PC-9 (cell line): ENCODE results near the gene GRPR. TPM values are rescaled to one million over a fixed set of nuclear protein-coding genes. Genes with fewer than 3 reads are reported as not detected.
"Not testable (repeated sequence)": the region's sequence is repeated elsewhere in the genome, so short reads cannot be mapped to it uniquely, and the experiment has no call there.

Experiments used
- BruUV-seq: library from RNA; stranded (reverse); fragments of 400-500 nt; replicated peaks from 2 replicates; lab custom pipeline; 2021; lab: Mats Ljungman, UMichigan
- CTCF ChIA-PET: fragments of 300-600 bp; sonication (Branson Sonifier 250); formaldehyde crosslinking; loops from one replicate; lab custom pipeline; 2022; ENCODE audit warnings: antibody characterized with exemption; lab: Charles Lee
- POLR2A ChIA-PET: fragments of 300-600 bp; sonication (Branson Sonifier 250); formaldehyde crosslinking; loops from one replicate; lab custom pipeline; 2022; ENCODE audit warnings: antibody characterized with exemption; ENCODE audit not compliant: unreplicated experiment; lab: Charles Lee
- DNase-seq, 2 experiments: peaks; one replicate each; pipeline versions ENCODE4 v3.0.0 to v3.0.0-alpha.2; 2015 to 2022; ENCODE audit warnings: mixed read lengths in 1 of 2
- H2AFZ ChIP-seq: fragments of 200-600 bp; sonication (generic); 2 replicates; pipeline ENCODE4 v1.8.1; 2017; ENCODE audit warnings: antibody characterized with exemption
- H3F3A ChIP-seq: fragments of 200-600 bp; sonication (generic); 2 replicates; pipeline ENCODE4 v1.8.1; 2017; ENCODE audit warnings: antibody characterized with exemption, mild to moderate bottlenecking, low read depth; ENCODE audit not compliant: insufficient read depth
- H3K27ac ChIP-seq: fragments of 200-600 bp; sonication (generic); 2 replicates; pipeline ENCODE4 v1.6.1; 2016; ENCODE audit warnings: mixed run types
- H3K27me3 ChIP-seq: fragments of 200-600 bp; sonication (generic); 2 replicates; pipeline ENCODE4 v1.6.1; 2016; ENCODE audit warnings: low read depth, mixed run types; ENCODE audit not compliant: insufficient read depth
- H3K36me3 ChIP-seq: fragments of 200-600 bp; sonication (generic); 2 replicates; pipeline ENCODE4 v1.6.1; 2016; ENCODE audit warnings: low read depth, mixed run types
- H3K4me1 ChIP-seq: fragments of 200-600 bp; sonication (generic); replicated peaks from 2 replicates; pipeline ENCODE4 v1.6.1; 2016; ENCODE audit warnings: mixed run types; ENCODE audit not compliant: insufficient read depth
- H3K4me2 ChIP-seq: fragments of 200-600 bp; sonication (generic); 2 replicates; pipeline ENCODE4 v1.6.1; 2017; ENCODE audit warnings: mixed run types
- H3K4me3 ChIP-seq: fragments of 200-600 bp; sonication (generic); 2 replicates; pipeline ENCODE4 v1.6.1; 2016; ENCODE audit warnings: mixed run types
- H3K79me2 ChIP-seq: fragments of 200-600 bp; sonication (generic); 2 replicates; pipeline ENCODE4 v1.6.1; 2017; ENCODE audit warnings: low read depth, mixed run types
- H3K9me2 ChIP-seq: fragments of 200-600 bp; sonication (generic); 2 replicates; pipeline ENCODE4 v1.8.1; 2017; ENCODE audit warnings: mild to moderate bottlenecking; ENCODE audit not compliant: insufficient read depth
- H3K9me3 ChIP-seq: fragments of 200-600 bp; sonication (generic); 2 replicates; pipeline ENCODE4 v1.8.1; 2016; ENCODE audit warnings: low read depth; ENCODE audit not compliant: insufficient read depth
- H4K20me1 ChIP-seq: fragments of 200-600 bp; sonication (generic); 2 replicates; pipeline ENCODE4 v1.8.1; 2017; ENCODE audit not compliant: insufficient read depth
- EZH2 ChIP-seq: fragments of 200-600 bp; sonication (generic); IDR thresholded peaks from 2 replicates; pipeline ENCODE4 v1.8.0; 2017; ENCODE audit warnings: antibody characterized with exemption, low read depth
- intact Hi-C: fragments of 100-400 bp; cut with micrococcal nuclease; formaldehyde crosslinking; loops from one replicate; pipeline ENCODE4 v1.10.0; 2022; ENCODE audit not compliant: unreplicated experiment
- total RNA-seq: library from RNA; stranded (reverse); gene quantifications from 2 replicates; pipeline ENCODE4 v1.2.3, GENCODE V29; 2021
- TF ChIP-seq, protein P1 (sequence below): fragments of 200-600 bp; sonication (generic); conservative IDR thresholded peaks from 2 replicates; pipeline ENCODE4 v1.6.1; 2017; ENCODE audit warnings: mixed run types, antibody characterized with exemption, mild to moderate bottlenecking, moderate library complexity

Gene GRPR
- total RNA-seq, 1 experiment from 2014 or later: 1.1 TPM

DNA sequence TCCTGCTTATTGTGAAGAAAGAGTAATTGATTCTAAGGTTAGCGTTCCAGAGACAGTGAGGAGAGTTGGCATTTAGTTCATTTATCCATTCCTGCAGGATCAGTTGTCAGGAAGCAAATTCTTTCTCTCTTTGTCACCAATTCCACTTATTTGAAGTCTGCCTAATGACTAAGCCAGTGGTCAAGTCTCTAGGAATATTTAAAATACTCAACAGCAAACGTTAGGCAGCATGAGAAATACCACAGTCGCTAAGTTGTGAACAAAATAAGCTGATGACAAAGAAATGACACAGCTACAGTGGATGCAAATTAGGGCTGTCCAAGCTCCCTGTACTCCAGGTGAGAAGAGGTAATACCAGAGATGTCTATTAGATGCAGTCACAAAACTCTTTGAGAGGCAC, 37.4 kb downstream of the GRPR start:
- H3K79me2 ChIP-seq: no peaks in the 10 kb centered on the region
- DNase-seq: peak; percentile 29 to 58
- intact Hi-C loops: no loop called here
- peak overlapping the region; percentile 14; the same call in 1 of the 2 replicates for H3K4me2 ChIP-seq
- H3K36me3 ChIP-seq: no peaks in the 10 kb centered on the region
- peaks cover 4% of the 10 kb centered on the region; the same call in 1 of the 2 replicates for H3F3A ChIP-seq
- H3K27ac ChIP-seq: peak overlapping the region; percentile 43; the same call in 1 of the 2 replicates
- POLR2A ChIA-PET: no interaction called here
- TF ChIP-seq, protein P1, sequence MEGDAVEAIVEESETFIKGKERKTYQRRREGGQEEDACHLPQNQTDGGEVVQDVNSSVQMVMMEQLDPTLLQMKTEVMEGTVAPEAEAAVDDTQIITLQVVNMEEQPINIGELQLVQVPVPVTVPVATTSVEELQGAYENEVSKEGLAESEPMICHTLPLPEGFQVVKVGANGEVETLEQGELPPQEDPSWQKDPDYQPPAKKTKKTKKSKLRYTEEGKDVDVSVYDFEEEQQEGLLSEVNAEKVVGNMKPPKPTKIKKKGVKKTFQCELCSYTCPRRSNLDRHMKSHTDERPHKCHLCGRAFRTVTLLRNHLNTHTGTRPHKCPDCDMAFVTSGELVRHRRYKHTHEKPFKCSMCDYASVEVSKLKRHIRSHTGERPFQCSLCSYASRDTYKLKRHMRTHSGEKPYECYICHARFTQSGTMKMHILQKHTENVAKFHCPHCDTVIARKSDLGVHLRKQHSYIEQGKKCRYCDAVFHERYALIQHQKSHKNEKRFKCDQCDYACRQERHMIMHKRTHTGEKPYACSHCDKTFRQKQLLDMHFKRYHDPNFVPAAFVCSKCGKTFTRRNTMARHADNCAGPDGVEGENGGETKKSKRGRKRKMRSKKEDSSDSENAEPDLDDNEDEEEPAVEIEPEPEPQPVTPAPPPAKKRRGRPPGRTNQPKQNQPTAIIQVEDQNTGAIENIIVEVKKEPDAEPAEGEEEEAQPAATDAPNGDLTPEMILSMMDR: no peak
- H4K20me1 ChIP-seq: no peaks in the 10 kb centered on the region
- BruUV-seq: no TSS peak
- CTCF ChIA-PET: interaction anchor here (0.6 kb wide), 1 partner anchor 198 kb away, joined by 10 read pairs; no protein-coding TSS in a partner anchor
- no peak overlapping the region for H2AFZ ChIP-seq
- no peaks in the 10 kb centered on the region for H3K27me3 ChIP-seq
- H3K9me2 ChIP-seq: no peaks in the 10 kb centered on the region
- no peaks in the 10 kb centered on the region for H3K9me3 ChIP-seq
- peaks cover 13% of the 10 kb centered on the region for H3K4me1 ChIP-seq
- H3K4me3 ChIP-seq: no peak overlapping the region

DNA sequence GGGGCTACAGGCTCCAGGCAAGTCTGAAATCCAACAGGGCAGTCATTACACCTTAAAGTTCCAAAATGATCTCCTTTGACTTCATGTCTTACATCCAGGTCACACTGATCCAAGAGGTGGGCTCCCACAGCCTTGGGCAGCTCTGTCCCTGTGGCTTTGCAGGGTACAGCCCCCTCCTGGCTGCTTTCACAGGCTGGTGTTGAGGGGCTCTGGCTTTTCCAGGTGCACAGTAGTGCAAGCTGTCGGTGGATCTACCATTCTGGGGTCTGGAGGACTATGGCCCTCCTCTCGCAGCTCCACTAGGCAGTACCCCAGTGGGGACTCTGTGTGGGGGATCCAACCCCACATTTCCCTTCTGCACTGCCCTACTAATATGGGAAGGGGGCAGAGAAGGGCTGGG, 37.8 kb downstream of the GRPR start:
- H2AFZ ChIP-seq, H3K9me3 ChIP-seq, H4K20me1 ChIP-seq, H3K36me3 ChIP-seq, H3K79me2 ChIP-seq, H3K9me2 ChIP-seq, H3K27me3 ChIP-seq, DNase-seq, intact Hi-C loops, POLR2A ChIA-PET, H3F3A ChIP-seq, H3K4me3 ChIP-seq: not testable (repeated sequence)
- CTCF ChIA-PET: interaction anchor here (0.6 kb wide), 1 partner anchor 197 kb away, joined by 10 read pairs; no protein-coding TSS in a partner anchor
- peak overlapping the region; percentile 43 for H3K27ac ChIP-seq
- H3K4me1 ChIP-seq: peaks cover 13% of the 10 kb centered on the region
- peak overlapping the region; percentile 14; the same call in 1 of the 2 replicates for H3K4me2 ChIP-seq
- TSS peak; percentile 54 for BruUV-seq

DNA sequence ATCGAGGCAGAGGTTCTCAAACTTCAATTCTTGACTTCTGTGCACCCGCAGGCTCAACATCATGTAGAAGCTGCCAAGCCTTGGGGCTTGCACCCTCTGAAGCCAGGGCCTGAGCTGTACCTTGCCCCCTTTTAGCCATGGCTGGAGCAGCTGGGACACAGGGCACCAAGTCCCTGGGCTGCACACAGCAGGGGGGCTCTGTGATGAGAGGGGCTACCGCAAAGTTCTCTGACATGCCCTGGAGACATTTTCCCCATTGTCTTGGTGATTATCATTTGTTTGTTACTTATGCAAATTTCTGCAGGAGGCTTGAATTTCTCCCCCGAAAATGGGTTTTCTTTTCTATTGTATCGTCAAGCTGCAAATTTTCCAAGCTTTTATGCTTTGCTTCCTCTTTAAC, 39.0 kb downstream of the GRPR start:
- no peaks in the 10 kb centered on the region for H3K9me3 ChIP-seq
- intact Hi-C loops: no loop called here
- H3K4me2 ChIP-seq: no peak overlapping the region
- ChIA-PET CTCF (no interaction called here), POLR2A (no interaction called here)
- H2AFZ ChIP-seq: no peak overlapping the region
- no peak overlapping the region for H3K4me3 ChIP-seq
- H4K20me1 ChIP-seq: no peaks in the 10 kb centered on the region
- H3K79me2 ChIP-seq: no peaks in the 10 kb centered on the region
- H3K4me1 ChIP-seq: peaks cover 13% of the 10 kb centered on the region
- no peak overlapping the region for H3K27ac ChIP-seq
- no peaks in the 10 kb centered on the region for H3K36me3 ChIP-seq
- BruUV-seq: no TSS peak
- peaks cover 4% of the 10 kb centered on the region; the same call in 1 of the 2 replicates for H3F3A ChIP-seq
- no peaks in the 10 kb centered on the region for H3K27me3 ChIP-seq
- no peak for DNase-seq
- no peaks in the 10 kb centered on the region for H3K9me2 ChIP-seq
- TF ChIP-seq, protein P1: no peak
- TF ChIP-seq EZH2: no peak

DNA sequence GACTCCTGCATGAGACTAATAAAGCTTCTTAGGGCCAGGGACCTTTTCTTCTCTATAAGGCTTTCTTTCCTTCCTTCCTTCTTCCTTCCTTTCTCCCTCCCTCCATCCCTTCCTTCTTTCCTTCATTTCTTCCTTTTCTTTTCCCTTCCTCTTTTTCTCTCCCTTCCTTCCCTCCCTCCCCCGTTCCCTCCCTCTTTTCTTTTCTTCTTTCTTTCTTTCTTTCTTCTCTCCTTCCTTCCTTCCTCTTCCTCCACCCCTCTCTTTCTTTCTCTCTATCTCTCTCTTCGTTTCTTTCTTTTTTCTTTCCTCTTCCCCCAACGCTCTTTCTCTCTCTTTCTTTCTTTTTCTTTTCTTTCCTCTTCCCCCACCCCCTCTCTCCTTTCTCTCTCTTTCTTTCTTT, 41.4 kb downstream of the GRPR start:
- Histone ChIP-seq H3K79me2 (no peaks in the 10 kb centered on the region), H2AFZ (no peak overlapping the region), H3K4me2 (no peak overlapping the region), H3K27me3 (no peaks in the 10 kb centered on the region), H3F3A (peaks cover 4% of the 10 kb centered on the region; the same call in 1 of the 2 replicates), H4K20me1 (no peaks in the 10 kb centered on the region), H3K9me2 (no peaks in the 10 kb centered on the region), H3K36me3 (no peaks in the 10 kb centered on the region), H3K4me3 (no peak overlapping the region), H3K9me3 (no peaks in the 10 kb centered on the region), H3K4me1 (peaks cover 13% of the 10 kb centered on the region), H3K27ac (no peak overlapping the region)
- BruUV-seq: no TSS peak
- DNase-seq: no peak
- POLR2A ChIA-PET: no interaction called here
- intact Hi-C loops: no loop called here
- TF ChIP-seq EZH2: no peak
- TF ChIP-seq, protein P1: no peak
- CTCF ChIA-PET: no interaction called here
